ENCODE data around the gene PRKN.

PRKN gene

DNA sequence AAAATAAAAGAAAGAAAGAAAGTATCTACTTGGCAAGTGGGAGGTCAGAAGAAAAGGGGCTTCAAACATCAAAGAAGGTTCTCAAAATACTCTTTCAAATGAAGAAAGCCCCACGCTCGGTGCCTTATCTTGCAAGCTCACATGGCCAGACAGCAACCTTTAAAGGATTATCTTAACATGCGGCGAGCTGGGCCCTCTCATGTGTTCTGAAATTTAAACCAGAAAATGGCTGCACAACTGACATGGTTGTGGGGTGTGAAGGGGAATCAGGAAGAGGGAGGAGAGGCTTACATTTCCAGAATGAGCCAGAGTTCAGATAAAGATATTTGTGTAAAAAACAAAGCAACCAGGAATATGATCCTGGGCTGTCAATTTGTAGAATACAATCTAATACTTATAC, 363.1 kb downstream of the PRKN start:
- DNase-seq, result no peak

DNA sequence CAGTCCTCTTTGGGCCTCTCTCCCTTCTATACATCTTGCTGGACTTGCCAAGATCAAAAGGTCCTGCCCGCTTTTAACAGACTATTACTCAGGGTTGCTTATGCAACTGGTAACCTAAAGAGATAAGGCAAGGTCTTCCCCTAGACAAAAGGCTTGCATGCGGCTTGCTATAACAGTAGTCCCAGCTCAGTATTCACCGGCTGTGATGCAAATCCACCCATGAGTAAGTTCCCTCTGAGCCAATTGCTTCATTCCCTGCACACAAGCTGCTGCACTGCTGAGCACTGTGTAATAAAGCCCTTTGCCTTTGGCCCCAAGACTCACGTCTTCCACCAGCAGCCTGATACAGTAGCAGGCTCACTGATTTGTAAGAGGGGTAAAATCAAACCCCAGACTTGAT, 363.8 kb downstream of the PRKN start:
- DNase-seq, result no peak

DNA sequence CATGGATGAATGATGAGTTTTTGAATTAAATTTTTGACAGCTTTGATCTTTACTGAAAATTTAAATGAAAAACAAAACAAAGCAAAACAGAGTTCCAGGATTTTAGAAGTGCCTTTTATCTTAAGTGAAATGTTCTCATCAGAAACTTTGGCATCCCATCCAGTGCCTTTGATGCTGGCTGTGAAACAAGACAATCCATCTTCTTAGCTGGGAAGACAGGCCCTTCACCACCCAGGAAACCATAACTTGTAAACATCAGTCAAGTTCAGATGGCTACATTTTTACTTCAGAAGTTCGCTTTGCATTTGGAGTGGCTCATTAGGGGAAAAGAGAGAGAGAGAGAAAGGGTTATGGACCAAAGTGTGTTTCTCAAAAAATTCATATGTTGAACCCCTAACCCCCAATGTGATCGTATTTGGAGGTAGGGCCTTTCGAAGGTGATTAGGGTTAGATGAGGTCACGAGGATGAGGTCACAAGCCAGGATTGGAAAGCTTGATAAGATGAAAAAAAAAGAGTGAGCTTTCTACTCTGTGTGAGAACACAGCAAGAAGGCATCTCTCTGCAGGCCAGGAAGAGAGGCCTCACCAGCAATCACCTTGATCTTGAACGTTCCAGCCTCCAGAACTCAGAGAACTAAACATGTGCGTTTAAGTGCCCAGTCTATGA, 366.5 kb downstream of the PRKN start:
- DNase-seq, result no peak

DNA sequence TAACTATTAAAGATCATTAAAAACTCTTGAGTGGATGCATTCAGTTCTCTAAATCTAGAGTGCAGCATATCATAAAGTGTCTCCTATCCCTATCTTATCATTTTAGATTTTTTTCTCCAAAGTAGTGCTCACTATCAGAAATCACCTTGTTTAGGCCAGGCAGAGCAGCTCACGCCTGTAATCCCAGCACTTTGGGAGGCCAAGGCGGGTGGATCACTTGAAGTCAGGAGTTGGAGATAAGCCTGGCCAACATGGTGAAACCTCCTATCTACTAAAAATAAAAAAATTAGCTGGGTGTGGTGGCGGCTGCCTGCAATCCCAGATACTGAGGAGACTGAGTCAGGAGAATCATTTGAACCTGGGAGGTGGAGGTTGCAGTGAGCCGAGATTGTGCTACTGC, 368.9 kb downstream of the PRKN start:
- DNase-seq, result no peak

DNA sequence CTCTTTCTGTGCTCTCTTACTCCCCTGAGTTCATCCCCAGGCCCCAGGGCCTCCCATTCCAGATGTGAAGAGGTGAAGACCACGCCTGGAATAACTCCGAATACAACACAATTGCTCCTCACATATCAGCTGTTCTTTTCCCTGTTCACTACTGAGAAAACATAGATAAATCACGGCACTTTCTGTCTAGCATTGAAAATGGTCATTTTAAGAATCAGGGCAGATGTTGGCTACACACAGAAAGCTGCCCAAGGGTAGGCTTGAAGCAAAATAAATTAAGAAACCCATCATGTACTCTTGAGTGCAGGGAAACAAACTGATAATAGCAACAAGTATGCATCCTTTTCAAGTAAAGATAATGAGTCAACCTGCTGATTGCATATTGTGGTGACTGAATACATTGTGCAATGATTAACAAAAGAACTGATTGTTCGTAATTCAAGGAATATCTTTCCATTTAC, 382.5 kb downstream of the PRKN start:
- DNase-seq, result no peak

DNA sequence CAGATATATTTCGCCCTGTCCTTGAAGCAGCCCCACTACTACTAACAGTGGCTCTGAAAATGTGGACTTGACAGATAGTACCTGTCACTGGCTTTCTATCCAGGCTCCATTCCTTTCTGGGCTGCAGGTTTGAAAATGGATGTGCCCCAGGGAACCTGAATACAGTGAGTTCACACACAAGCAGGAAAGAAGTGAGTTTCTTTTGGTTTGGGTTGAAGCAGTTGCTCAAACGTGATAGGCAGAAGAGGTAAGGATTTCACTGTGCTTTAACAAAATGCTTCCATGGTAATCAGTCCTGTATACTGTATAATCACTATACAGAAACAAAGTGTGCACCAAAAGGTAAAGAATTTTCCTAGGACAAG, 382.9 kb downstream of the PRKN start:
- no peak for DNase-seq

DNA sequence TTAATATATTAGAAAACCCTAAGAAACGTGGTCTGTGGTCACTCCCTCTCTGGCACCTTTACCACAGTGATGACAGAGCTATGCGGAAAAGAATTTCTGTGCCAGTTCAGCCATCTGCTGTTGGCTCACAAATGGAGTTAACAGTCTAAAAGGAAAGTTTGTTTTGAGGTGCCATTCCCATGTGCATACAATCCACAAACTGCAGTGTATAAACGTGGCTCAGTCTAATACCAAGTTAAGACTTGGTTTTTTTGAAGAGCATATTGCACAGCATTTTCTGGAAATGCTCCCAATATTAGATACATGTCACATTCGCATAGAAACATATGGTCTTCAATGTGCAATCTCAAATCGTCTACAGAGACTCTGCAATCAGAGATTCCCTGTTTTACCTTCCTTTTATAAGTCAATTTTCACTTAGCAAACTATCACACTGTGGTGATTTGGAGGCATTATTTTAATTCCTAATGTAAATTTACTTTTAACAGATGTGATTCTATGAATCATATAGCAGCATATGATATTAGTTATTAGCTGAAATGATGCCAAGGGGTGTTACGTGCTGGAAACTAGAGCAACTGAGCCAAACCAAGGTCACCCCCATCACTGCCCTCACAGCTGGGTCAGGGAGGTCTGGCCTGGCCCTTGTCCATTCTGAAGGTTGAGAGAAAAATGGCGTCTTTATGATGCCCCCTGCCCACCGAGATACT, 383.5 kb downstream of the PRKN start:
- DNase-seq, result no peak

DNA sequence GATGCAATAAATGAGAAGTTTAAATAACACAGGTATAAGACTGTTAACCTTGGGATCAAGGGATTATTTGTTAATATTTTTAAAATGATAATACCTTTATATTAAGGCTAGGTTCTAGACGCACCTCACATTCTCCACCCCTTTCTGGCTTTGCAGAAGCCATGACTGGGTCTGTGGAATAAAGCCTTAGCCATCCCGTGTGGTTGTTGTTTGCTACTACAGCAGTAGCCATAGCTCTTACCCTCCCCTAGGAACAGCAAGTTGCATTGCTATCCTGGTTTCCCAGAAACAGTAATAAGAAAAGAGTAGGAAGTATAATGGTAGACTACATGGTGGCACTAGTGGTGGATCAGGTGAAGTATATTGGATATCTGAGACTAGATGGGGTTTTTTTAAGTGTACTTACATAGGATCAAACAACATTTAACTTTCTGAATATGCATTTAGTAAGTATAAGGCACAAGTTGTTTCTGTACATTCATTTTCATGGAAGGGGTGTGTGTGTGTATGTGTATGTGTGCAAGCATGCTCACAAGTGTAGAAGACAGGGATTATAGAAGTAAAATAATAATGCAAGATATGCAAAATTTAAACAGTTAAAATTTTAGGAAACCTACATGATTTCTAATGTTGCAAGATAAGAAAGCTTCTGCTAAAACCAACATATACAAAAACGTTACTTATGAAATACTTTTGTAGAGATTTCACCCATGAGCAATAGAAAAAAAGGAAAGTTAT, 384.2 kb downstream of the PRKN start:
- no peak for DNase-seq

DNA sequence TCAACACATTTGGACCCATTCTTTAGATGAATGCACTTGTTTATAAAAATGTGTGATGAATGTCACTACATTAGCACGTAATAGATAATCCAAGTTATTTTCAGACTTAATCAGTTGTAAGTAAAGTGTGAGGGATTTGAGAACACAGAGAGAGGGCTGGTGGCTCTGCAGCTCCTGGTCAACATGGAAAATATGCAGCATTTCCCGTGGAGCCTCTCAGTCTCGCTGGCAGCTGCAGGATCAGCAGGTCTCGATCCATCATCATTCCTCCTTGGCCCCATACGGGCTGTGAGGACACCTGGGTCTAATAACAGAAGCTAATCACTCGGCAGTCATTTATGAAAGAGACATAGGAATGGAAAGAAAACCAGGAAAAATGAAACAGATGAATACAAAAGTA, 390.2 kb downstream of the PRKN start:
- DNase-seq, result no peak

DNA sequence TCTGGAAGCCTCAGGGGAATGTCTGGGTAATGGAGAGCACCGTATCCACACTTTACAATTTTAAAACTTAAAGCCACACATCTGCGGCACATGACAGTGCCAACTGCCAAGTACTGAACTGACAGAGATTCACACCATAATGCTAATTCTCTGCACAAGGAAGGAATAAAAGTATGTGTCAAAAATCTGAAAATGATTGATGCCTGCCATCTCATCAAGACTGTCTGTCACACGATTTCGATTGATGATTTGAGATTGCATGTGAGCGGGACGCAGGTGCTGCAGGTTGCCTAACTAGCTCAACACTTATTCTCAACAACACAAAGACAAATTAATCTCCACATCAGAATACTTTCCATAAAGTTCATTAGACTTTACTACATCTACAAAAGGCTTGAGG, 391.2 kb downstream of the PRKN start:
- no peak for DNase-seq

DNA sequence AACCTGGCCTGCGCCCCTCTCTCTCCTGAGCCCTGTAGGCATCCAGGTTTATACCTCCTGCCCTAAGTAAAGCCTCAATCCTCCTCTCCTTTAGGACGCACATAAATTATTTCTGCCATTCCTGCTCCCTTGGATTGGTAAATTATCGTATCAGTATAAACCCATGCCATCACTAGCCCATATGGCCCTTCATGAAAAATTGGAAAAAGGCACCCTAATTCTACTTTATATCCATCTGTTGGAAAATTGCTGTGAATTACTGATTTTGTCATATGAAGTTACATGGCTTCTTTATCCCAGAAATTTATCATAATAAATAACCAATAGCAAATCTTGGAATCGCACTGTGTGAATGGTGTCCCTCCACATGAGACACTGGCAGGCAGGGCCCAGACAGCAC, 395.2 kb downstream of the PRKN start:
- DNase-seq, result no peak

DNA sequence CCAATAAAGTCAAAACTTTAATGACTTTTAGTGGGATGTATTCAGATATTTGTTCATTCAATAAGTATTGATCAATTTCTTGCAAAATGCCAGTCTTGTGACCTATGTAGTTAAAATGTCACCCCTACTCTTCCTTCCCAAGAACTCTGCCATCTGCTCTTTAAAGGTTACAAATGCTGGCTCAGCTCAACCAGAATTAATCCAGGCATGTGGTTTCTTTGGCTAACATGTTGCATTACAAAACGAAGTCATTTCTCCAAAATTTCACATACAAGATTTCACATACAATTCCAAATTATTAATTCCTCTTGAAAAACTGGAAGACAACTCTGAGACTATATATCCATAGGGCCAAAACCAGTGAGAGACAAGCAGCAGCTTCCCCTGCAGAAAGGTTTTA, 395.7 kb downstream of the PRKN start:
- no peak for DNase-seq

DNA sequence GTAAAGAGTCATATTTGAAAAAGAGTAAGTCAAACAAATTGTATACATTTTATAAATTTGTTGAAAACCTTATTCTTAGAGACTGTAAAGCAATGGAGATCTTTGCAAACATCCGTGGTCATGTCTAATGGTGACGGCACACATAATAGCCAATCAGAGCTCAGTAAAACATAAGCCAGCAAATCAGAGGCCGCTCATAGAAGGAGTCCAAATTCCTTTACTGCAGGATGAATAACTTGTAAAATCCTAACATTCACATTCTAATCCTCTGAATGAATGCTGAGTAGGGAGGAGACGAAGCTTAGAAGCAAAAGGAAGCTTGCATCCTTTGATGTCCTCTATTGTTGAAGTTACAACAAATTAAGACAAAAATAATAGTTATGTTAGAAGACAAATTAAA, 401.7 kb downstream of the PRKN start:
- no peak for DNase-seq

DNA sequence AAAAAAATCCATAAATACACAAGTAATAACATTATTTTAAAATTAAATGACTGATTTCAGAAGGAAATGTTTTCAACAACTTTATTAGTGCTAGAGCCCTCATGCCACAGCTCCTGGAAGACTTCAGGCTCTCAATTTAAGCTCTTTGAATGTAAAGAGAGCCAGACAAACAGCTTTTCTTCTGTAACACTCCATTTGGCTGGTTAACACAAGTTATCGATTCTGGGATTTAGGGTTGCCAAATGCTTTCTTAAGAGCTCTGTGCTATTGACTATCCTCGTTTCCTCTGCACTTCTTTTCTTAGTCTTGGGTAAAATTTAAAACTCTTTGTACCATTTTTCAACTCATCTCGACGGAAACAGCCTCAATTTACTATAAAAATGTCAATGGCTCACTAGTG, 402.5 kb downstream of the PRKN start:
- no peak for DNase-seq

DNA sequence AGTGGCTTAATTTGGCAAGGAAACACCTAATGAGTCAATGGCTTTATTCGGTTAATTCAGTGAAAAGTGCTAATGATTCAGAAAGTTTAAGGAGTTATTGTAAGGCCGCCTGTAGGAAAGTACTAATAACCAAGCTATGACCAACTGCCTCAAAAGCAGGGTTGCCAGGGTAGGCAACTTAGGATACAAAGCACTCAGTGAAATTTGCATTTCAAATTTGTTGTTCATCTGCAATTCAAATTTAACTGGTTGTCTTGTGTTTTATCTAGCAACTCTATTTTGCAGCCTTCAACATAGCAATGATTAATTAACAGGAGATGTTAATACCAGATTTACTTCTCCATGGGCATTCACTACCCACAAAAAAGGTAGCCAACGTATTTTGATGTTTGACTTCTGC, 412.3 kb downstream of the PRKN start:
- no peak for DNase-seq

DNA sequence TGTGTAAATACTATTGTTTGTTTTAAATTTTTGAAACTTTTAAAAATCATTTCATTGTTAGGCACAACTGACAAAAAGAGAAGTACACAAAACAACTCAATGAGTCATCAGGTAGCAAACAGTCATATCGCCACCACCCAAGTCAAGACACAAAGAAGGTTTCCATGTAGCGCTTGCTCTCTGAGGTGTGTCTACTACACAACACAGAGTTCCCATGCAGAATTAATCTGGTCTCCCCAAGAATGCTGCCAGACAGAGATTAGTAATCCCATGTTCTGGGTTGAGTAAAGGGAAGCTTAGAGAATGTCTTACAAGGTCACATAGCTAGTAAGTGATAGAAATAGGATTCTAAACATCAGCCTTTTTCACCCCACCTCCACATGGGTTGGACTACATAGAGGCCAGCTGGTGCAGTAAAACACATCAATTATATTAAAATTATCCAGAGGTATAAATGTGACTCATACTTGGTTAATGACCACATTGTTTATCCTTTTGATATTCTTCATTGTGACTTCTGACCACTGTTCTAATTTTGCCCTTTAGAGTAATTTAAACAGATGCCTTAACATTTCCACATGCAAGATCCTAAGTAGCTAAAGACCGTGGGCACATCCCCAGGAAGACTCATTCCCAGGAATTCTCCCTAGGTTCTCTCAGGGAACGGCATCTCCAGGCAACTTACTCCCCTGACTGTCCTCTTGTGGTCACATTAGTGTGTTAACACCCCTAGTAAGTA, 413.5 kb downstream of the PRKN start:
- no peak for DNase-seq

DNA sequence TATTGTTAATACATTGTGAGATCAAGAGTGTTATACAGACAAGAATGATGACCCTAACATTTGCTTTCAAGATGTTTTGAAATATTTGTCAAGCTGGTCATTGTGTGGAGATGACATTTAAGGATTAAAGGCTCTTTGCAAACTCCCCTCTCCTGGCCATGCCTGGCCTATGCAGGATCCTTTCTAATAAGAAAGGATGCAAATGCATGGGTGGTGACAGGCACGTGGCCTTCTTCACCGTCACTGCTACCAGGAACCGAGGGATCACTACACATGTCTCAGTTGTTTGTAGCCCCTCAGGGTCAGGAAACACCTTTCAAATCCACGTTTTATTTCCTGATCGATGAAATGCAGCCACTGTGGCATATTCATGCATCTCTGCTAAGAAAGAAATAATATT, 419.7 kb downstream of the PRKN start:
- no peak for DNase-seq

DNA sequence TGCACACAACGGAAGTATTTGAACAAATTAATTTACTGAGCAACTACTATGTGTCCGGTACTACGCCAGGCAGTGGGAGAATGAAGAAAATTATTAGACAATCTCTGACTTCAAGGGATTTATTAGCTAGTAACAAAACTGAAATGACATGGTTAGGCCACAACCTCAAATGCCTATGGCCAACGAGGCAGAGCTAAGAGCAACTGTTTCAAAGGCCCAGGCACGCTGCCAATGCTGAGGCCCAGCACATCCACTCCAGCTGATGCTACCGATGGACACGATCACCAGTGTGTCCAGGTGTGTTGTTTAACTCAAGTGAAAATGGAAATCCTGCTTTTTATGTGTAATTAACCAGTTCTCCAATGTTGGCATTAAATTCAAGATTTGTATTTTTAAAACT, 420.9 kb downstream of the PRKN start:
- no peak for DNase-seq

DNA sequence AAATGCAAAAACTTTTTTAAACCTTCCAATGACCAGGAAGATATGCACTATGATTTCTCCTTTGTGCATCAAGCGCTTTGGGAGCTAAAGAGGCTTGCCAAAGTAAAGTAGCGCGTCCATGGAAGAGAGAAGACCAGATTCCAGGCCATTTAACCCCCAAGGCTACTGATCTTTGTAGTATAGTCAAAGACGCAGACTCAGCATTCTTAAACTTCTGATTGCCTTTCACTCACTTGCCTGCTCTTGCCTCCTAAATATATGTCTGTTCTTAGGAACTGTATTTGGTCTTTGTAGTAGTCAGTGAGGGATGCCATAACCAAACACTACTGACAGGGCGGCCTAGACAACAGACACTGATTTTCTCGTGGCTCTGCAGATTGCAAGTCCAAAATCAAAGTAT, 426.4 kb downstream of the PRKN start:
- DNase-seq, result no peak

DNA sequence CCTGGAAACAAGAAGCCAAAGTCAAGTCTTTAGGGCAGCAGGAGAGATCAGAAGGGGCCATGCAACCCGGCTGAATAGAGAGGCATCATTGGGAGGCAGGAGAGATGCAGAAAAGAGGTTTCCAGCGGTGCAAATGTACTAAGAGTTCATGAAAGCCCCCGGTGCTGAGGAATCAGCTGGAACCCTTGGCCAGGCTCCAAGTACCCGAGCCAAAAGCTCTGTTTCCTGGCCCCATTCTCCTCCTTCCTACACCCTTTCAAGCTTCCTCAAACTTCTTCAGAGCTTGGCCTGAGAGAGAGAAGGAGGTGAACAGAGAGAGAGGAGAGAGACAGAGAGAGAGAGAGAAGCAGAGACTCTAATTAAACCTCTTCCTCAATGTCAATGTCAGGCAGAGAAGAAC, 433.5 kb downstream of the PRKN start:
- no peak for DNase-seq

DNA sequence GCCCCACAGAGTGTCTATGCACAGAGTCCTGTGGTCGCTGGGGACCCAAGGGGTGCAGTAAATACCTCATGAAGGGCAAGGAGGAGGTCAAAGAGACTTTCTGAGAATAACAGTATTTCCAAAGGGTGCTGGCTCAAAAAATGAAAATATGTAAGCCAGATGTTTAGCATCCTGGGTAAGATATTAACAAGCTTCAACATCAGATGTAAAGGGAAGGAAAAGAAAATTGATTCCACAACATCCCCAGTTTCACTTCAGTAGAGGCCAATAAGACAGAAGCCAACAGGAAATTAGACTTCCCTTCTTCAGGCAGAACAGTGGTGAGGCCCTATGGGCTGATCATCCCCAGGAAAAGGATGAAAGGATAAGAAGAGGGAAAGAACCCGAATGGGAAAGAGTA, 434.7 kb downstream of the PRKN start:
- no peak for DNase-seq

DNA sequence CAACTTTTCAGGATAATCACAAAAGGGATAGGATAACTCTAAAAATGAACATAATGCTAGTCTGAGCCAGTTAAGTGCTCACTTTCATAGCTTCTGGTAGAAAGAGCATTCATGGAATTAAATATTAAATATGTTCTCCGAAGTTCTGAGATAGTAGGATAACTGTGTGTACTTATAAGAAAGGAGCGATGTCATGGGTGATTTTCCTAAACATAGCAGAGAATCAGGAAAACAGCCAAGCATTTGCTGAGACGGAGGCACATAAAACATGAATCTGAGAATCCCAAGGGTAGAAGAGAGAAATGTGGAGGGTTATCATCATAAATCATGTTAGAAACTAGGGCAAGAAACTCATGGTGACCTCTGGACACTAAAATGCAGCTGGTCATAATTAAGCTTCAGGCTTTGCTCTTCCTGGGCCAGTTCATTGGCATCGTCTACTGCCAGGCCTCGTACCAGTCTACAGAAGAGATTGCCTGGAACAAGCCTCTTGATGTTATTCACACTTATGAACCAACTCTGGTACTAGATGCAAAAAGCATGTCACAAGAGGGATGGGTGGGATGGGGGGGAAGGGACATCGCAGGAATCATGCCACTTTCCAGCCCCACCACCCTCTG, 436.6 kb downstream of the PRKN start:
- DNase-seq, result no peak

DNA sequence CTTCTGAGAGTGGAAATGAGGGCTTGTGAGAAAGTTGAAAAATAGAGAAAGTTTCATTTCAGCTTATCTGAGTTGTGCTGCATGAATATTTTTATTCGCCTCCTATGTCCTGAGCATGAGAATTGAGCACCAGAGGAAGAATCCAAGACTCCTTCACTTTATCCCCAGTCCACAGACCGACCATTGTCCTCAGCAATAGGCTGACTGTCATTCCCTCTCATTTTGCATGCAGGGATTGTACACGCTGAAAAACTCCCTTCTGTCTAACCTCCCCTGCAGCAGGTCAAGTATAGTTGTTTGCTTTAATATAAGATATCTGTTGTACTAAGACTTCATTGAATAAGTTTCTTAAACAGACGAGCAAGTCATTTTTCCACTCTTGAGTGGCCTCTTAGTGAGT, 437.6 kb downstream of the PRKN start:
- DNase-seq, result no peak

Data from NCI-H1436 (cell line).